A673 (cell line): ENCODE measurements around the gene DCAF8. TPM values are rescaled to one million over a fixed set of nuclear protein-coding genes. Genes with fewer than 3 reads are reported as not detected.

ENCODE experiments used
- BruUV-seq: library from RNA; stranded (reverse); fragments of 400-500 nt; replicated peaks from 2 replicates; lab custom pipeline; 2021; lab: Mats Ljungman, UMichigan
- CTCF ChIA-PET: fragments of 300-600 bp; sonication (Branson Sonifier 250); formaldehyde crosslinking; loops from one replicate; lab custom pipeline; 2022; ENCODE audit warnings: antibody characterized with exemption; lab: Charles Lee
- POLR2A ChIA-PET: fragments of 300-600 bp; sonication (Branson Sonifier 250); formaldehyde crosslinking; loops from one replicate; lab custom pipeline; 2022; ENCODE audit warnings: antibody characterized with exemption; ENCODE audit not compliant: low non-redundant PET; lab: Charles Lee
- DNase-seq: peaks from one replicate; pipeline ENCODE4 v3.0.0-alpha.2; 2015; ENCODE audit warnings: low spot score
- H3K27ac ChIP-seq: fragments of 200-600 bp; sonication (generic); 2 replicates; pipeline ENCODE4 v1.5.1; 2016; ENCODE audit warnings: mixed run types, low read depth, mild to moderate bottlenecking, mixed read lengths, antibody characterized with exemption, low read length; ENCODE audit not compliant: poor library complexity, severe bottlenecking
- H3K27me3 ChIP-seq: fragments of 200-600 bp; sonication (generic); replicated peaks from 2 replicates; pipeline ENCODE4 v1.6.1; 2017; ENCODE audit warnings: mixed run types, low read depth, mild to moderate bottlenecking, mixed read lengths, antibody characterized with exemption, low read length; ENCODE audit not compliant: insufficient read depth, poor library complexity
- H3K36me3 ChIP-seq: fragments of 200-600 bp; sonication (generic); 2 replicates; pipeline ENCODE4 v1.6.1; 2016; ENCODE audit warnings: mixed run types, mild to moderate bottlenecking, mixed read lengths, antibody characterized with exemption, low read length; ENCODE audit not compliant: insufficient read depth, poor library complexity, severe bottlenecking
- H3K4me1 ChIP-seq: fragments of 200-600 bp; sonication (generic); 2 replicates; pipeline ENCODE4 v1.6.1; 2017; ENCODE audit warnings: mixed run types, mild to moderate bottlenecking, mixed read lengths, antibody characterized with exemption, low read length; ENCODE audit not compliant: insufficient read depth, poor library complexity, severe bottlenecking
- H3K4me3 ChIP-seq: fragments of 200-600 bp; sonication (generic); 2 replicates; pipeline ENCODE4 v1.5.1; 2016; ENCODE audit warnings: low read depth, mixed run types, mild to moderate bottlenecking, mixed read lengths, low read length; ENCODE audit not compliant: poor library complexity, severe bottlenecking
- H3K9me3 ChIP-seq: fragments of 200-600 bp; sonication (generic); 2 replicates; pipeline ENCODE4 v1.6.1; 2016; ENCODE audit warnings: mixed run types, low read depth, mild to moderate bottlenecking, mixed read lengths, antibody characterized with exemption, low read length; ENCODE audit not compliant: poor library complexity, severe bottlenecking
- EZH2 ChIP-seq: fragments of 200-600 bp; sonication (generic); IDR thresholded peaks from 2 replicates; pipeline ENCODE4 v1.6.1; 2017; ENCODE audit warnings: borderline replicate concordance, low read depth, mild to moderate bottlenecking, mixed read lengths, antibody characterized with exemption, low read length; ENCODE audit not compliant: poor library complexity, severe bottlenecking
- intact Hi-C: fragments of 100-400 bp; cut with micrococcal nuclease; formaldehyde crosslinking; loops from one replicate; pipeline ENCODE4 v1.10.0; 2022; ENCODE audit not compliant: unreplicated experiment
- total RNA-seq: library from RNA; stranded (reverse); gene quantifications from 2 replicates; pipeline ENCODE4 v1.2.3, GENCODE V29; 2021
- TF ChIP-seq, protein P1 (sequence below): fragments of 300-800, 200-600 bp; sonication (generic); conservative IDR thresholded peaks from 2 replicates; pipeline ENCODE4 v1.5.1; 2017; ENCODE audit warnings: low read depth, mild to moderate bottlenecking, antibody characterized with exemption, low read length, moderate library complexity, mixed read lengths

The DCAF8 gene
- total RNA-seq, 1 experiment from 2014 or later: 108 TPM

DNA sequence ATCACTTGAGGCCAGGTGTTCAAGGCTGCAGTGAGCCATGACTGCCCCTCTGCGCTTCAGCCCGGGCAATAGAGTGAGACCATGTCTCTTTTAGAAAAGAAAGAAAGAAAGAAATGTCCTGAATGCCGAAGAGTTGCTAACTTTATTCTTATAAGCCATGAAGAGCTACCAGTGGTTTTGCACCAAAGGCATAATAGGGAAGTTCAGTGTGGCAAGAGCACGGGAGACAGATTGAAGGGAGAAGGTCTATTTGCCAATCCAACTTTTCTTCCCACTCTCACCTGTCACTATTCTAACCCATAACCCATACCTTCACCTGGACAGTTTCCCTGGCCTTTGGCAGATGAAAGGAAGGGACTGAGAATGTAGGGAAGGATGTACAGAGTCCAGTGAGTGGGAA, 61.6 kb downstream of the DCAF8 start:
- Histone ChIP-seq H3K9me3 (no peaks in the 10 kb centered on the region), H3K4me3 (no peak overlapping the region), H3K36me3 (no peaks in the 10 kb centered on the region), H3K27ac (no peak overlapping the region), H3K4me1 (peaks cover 5% of the 10 kb centered on the region), H3K27me3 (no peaks in the 10 kb centered on the region)
- POLR2A ChIA-PET: no interaction called here
- TF ChIP-seq, protein P1, sequence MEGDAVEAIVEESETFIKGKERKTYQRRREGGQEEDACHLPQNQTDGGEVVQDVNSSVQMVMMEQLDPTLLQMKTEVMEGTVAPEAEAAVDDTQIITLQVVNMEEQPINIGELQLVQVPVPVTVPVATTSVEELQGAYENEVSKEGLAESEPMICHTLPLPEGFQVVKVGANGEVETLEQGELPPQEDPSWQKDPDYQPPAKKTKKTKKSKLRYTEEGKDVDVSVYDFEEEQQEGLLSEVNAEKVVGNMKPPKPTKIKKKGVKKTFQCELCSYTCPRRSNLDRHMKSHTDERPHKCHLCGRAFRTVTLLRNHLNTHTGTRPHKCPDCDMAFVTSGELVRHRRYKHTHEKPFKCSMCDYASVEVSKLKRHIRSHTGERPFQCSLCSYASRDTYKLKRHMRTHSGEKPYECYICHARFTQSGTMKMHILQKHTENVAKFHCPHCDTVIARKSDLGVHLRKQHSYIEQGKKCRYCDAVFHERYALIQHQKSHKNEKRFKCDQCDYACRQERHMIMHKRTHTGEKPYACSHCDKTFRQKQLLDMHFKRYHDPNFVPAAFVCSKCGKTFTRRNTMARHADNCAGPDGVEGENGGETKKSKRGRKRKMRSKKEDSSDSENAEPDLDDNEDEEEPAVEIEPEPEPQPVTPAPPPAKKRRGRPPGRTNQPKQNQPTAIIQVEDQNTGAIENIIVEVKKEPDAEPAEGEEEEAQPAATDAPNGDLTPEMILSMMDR: no peak
- TF ChIP-seq EZH2: no peak
- no peak for DNase-seq
- no TSS peak for BruUV-seq
- CTCF ChIA-PET: no interaction called here
- intact Hi-C loops: no loop called here

DNA sequence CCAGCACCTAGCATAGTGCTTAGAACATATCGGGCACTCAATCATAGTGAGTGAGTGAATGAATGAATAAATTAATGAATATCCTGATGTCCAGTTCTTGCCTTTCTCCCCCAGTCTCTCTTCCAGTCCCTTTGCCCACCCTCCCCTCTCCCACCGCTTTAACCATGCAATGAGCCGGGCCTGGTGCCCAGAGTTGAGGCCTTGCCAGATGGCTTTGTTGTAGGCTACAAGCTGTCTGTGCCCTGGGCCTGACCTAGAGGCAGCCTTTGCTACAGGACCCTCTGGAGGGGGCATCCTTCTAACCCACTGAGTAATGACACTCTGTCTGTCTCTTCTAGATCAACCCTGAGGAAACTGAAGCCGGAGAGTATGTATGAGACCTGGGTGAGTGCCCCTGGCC, 65.1 kb downstream of the DCAF8 start:
- DNase-seq: no peak
- H3K4me1 ChIP-seq: no peaks in the 10 kb centered on the region
- BruUV-seq: no TSS peak
- TF ChIP-seq, protein P1: no peak
- no peak for TF ChIP-seq EZH2
- no peaks in the 10 kb centered on the region for H3K9me3 ChIP-seq
- no peak overlapping the region for H3K27ac ChIP-seq
- no peaks in the 10 kb centered on the region for H3K36me3 ChIP-seq
- ChIA-PET POLR2A (no interaction called here), CTCF (no interaction called here)
- no peak overlapping the region for H3K4me3 ChIP-seq
- intact Hi-C loops: no loop called here
- H3K27me3 ChIP-seq: no peaks in the 10 kb centered on the region

DNA sequence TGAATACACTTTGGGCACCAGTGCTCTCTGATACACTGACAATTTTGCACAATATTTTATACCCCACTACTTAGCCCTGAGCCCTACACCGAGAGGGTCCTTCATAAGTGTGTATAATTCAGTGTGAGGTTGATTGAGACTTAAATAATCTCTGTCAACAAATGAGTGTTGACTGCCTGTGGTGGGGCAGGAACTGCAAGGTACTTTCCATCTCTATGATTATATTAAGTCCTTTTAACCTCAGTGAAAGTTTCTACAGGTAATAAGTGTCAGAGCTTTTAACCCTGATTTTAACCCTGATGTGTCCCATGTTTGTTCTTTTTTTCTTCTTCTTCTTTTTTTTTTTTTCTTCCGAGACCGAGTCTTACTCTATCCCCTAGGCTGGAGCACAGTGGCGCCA, 66.2 kb downstream of the DCAF8 start:
- ChIA-PET CTCF (no interaction called here), POLR2A (no interaction called here)
- BruUV-seq: no TSS peak
- no peak for DNase-seq
- Histone ChIP-seq H3K27me3 (no peaks in the 10 kb centered on the region), H3K36me3 (no peaks in the 10 kb centered on the region), H3K4me3 (no peak overlapping the region), H3K4me1 (no peaks in the 10 kb centered on the region), H3K9me3 (no peaks in the 10 kb centered on the region), H3K27ac (no peak overlapping the region)
- intact Hi-C loops: no loop called here
- TF ChIP-seq, protein P1: no peak
- TF ChIP-seq EZH2: no peak
